SK-N-SH treated with all-trans-retinoic acid at 6 μM for 48 hours (cell line): ENCODE measurements around the gene PSMA2.

Experiments used
- ARNTL ChIP-seq: fragments of 450-650 bp; formaldehyde crosslinking; IDR thresholded peaks from 2 replicates; pipeline ENCODE4 v1.5.0; 2020; ENCODE audit warnings: low read depth, mild to moderate bottlenecking, moderate library complexity, borderline replicate concordance
- CREB5 ChIP-seq: fragments of 250-450 bp; sonication (Bioruptor Pico); IDR thresholded peaks from 2 replicates; pipeline ENCODE4 v1.5.1; 2020; ENCODE audit warnings: low read depth, mild to moderate bottlenecking, moderate library complexity
- ISL1 ChIP-seq: fragments of 250-450 bp; sonication (Bioruptor Pico); IDR thresholded peaks from 2 replicates; pipeline ENCODE4 v2.1.2; 2022; ENCODE audit warnings: mild to moderate bottlenecking, moderate library complexity
- PATZ1 ChIP-seq: fragments of 250-450 bp; sonication (Bioruptor Pico); IDR thresholded peaks from 2 replicates; pipeline ENCODE4 v1.8.0; 2020; ENCODE audit warnings: mild to moderate bottlenecking, moderate library complexity, borderline replicate concordance
- RARB ChIP-seq: fragments of 250-450 bp; sonication (Bioruptor Pico); IDR thresholded peaks from 2 replicates; pipeline ENCODE4 v1.8.0; 2021; ENCODE audit warnings: mild to moderate bottlenecking, moderate library complexity
- TSHZ2 ChIP-seq: fragments of 250-450 bp; sonication (Bioruptor Pico); IDR thresholded peaks from 2 replicates; pipeline ENCODE4 v1.5.0; 2020; ENCODE audit warnings: mild to moderate bottlenecking, moderate library complexity
- ZFP3 ChIP-seq: fragments of 250-450 bp; sonication (Bioruptor Pico); IDR thresholded peaks from 2 replicates; pipeline ENCODE4 v1.5.0; 2020; ENCODE audit warnings: mild to moderate bottlenecking, moderate library complexity
- ZFP30 ChIP-seq: fragments of 450-650 bp; formaldehyde crosslinking; IDR thresholded peaks from 2 replicates; pipeline ENCODE4 v1.5.0; 2022; ENCODE audit warnings: mild to moderate bottlenecking, moderate library complexity
- ZNF70 ChIP-seq: fragments of 450-650 bp; formaldehyde crosslinking; IDR thresholded peaks from 2 replicates; pipeline ENCODE4 v1.5.0; 2020; ENCODE audit warnings: mild to moderate bottlenecking, moderate library complexity
- TF ChIP-seq, protein P1 (sequence below): fragments of 250-450 bp; sonication (Bioruptor Pico); IDR thresholded peaks from 2 replicates; pipeline ENCODE4 v1.5.1; 2021; ENCODE audit warnings: mild to moderate bottlenecking, moderate library complexity

DNA sequence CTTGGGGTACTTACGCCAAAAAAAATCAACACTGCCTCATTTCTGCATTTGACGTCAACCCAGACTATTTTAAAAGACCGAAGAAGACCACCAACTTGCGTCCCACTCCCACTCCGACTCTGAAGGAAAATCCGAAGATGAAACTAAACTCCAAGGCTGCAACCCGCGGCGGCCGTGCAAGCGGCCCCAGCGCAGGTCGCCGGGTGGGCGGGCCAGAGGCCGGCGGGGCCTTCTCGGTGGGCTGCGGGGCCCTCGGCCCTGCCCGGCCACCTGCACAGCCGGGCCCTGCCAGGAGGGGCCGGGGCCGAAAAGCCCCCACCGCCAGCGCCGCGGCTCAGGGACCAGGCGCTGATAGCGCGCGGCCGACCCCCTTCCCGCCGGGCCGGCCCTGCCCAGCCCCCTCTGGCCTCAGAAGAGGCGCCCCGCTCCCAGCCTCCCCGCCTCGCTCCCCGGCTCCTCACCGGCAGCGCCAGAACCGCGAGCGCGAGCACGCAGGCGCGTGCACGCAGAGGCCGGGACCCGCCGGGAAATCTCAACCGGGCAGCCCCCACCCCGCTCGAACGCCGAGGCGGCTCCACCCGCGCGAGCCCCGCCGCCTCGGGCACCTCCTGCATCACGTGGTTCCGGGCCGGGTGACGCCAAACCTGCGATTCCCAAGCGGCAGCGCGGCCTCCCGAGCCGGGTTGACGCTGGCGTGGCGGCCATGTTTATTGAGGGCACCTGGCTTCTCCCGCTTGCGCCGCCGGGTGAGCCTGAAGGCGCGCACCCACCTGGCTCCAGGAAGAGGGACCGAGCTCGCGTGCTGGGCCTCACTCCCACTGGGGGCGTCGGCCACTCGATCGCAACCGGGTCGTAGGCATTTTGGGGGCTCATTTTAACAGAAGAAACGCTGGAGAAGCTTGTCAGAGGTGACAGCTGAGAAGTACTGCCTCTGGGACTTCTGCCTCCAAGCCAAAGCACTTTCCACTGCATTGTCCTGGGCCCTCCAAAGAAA is 20.2 kb downstream of the PSMA2 start, which contains the start of gene C7orf25:
- TF ChIP-seq PATZ1 (CRISPR knock-in tag), result no peak; the same call in 1 of the 2 replicates
- peak; percentile 95 for TF ChIP-seq ZFP3 (CRISPR knock-in tag)
- no peak for TF ChIP-seq ZFP30 (CRISPR knock-in tag)
- TF ChIP-seq, protein P1, sequence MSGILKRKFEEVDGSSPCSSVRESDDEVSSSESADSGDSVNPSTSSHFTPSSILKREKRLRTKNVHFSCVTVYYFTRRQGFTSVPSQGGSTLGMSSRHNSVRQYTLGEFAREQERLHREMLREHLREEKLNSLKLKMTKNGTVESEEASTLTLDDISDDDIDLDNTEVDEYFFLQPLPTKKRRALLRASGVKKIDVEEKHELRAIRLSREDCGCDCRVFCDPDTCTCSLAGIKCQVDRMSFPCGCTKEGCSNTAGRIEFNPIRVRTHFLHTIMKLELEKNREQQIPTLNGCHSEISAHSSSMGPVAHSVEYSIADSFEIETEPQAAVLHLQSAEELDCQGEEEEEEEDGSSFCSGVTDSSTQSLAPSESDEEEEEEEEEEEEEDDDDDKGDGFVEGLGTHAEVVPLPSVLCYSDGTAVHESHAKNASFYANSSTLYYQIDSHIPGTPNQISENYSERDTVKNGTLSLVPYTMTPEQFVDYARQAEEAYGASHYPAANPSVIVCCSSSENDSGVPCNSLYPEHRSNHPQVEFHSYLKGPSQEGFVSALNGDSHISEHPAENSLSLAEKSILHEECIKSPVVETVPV, result no peak
- peak; percentile 66; the same call in 1 of the 2 replicates for TF ChIP-seq TSHZ2
- no peak for TF ChIP-seq CREB5 (CRISPR knock-in tag)
- no peak; the same call in 1 of the 2 replicates for TF ChIP-seq ZNF70 (CRISPR knock-in tag)
- no peak for TF ChIP-seq ARNTL
- TF ChIP-seq ISL1, result no peak
- TF ChIP-seq RARB, result no peak
